ENCODE measurements around the gene DPAGT1.

The DPAGT1 gene

GRCh38 chr11:119055901-119056300, 45.8 kb downstream of the DPAGT1 start:
- DNase-seq, result no peak

- DNase-seq, result no peak
Measured at GRCh38 chr11:119054418-119054817, 47.2 kb downstream of the DPAGT1 start.

- no peak for DNase-seq
Measured at GRCh38 chr11:119052163-119052814, 49.4 kb downstream of the DPAGT1 start.

GRCh38 chr11:119051440-119052162, 50.1 kb downstream of the DPAGT1 start:
- no peak for DNase-seq

- DNase-seq, result no peak
Measured at GRCh38 chr11:119049081-119049480, 52.6 kb downstream of the DPAGT1 start.

GRCh38 chr11:119048644-119049043, 53.0 kb downstream of the DPAGT1 start:
- no peak for DNase-seq

DNA sequence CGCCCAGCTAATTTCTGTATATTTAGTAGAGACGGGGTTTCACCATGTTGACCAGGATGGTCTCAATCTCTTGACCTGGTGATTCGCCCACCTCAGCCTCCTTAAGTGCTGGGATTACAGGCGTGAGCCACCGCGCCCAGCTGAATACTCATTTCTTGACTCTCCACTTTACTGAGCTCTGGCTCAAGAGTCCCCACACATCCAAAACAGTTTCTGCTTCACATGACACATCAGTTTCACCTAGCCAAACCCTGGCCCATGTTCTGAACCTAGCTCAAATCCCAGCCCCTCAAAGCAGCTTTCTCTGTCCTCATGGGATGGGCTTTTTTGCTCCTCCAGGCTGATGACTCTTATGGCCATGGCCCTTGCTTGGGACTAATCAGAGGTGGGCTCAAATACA, 54.4 kb downstream of the DPAGT1 start:
- no peak for DNase-seq
